ENCODE data around the gene CFAP410.

The CFAP410 gene

DNA sequence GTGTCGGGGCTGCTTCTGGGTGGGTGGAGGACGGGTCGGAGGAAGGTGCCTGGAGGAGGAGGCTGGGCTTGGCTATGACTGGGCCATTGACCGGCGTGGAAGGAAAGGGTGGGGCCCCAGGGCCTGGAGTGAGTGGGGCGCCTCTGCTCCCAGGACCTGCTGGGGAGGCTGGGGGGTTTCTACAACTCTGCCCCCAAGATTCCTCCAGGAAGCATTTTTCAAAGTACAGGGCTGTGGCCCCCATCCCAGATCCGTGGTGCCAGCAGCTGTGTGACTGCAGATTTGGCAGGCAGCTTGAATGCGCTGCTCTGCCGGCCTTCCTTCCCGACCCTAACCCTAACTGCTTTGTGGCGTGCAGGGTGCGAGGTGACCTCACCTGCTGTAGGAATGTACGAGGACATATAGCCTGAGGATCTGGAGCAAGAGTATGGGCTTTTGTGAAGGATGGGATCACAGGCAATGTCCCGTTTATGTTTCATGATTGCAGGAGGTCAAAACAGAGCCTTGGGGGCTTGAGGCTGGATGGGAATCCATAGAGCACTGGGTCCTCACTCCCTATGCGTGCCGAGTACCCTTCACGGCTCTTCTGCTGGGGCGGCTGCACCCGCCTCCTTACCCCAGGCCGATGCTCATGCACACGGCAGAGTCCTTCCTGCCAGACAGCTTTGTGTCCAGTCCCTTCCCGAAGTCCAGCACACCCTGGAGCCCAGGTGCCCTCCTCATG, 38.9 kb upstream of the CFAP410 start:
- peaks cover 2% of the 10 kb centered on the region; the same call in 1 of the 2 replicates for H3K9me3 ChIP-seq (ENCODE audit: control insufficient read depth, insufficient read depth, low read length)
- H3K4me3 ChIP-seq (ENCODE audit: low read length), result no peak overlapping the region
- no peak overlapping the region for H3K27ac ChIP-seq (ENCODE audit: low read depth, low read length)
- no peak for TF ChIP-seq EZH2phosphoT487 (IDR thresholded peaks at IDR 0.05; ENCODE audit: borderline replicate concordance, low read length)
- TF ChIP-seq CTCF (IDR thresholded peaks at IDR 0.05; ENCODE audit: low read depth, low read length, poor library complexity, severe bottlenecking), result no peak
- no peaks in the 10 kb centered on the region for H3F3A ChIP-seq (ENCODE audit: control insufficient read depth, insufficient read depth)
- H3K27me3 ChIP-seq (ENCODE audit: control insufficient read depth, low read length), result no peaks in the 10 kb centered on the region
- no peaks in the 10 kb centered on the region for H3K79me2 ChIP-seq (ENCODE audit: control insufficient read depth, low read length)
- no peaks in the 10 kb centered on the region for H4K20me1 ChIP-seq (ENCODE audit: control insufficient read depth, insufficient read depth, low read depth, low read length)
- no peak overlapping the region for H3K4me2 ChIP-seq (ENCODE audit: low read length)
- H3K4me1 ChIP-seq (ENCODE audit: control insufficient read depth, low read length), result no peaks in the 10 kb centered on the region
- no peaks in the 10 kb centered on the region for H3K9me2 ChIP-seq (replicated peaks; ENCODE audit: control insufficient read depth, low read length)
- H3K36me3 ChIP-seq (ENCODE audit: control insufficient read depth, low read length), result no peaks in the 10 kb centered on the region

DNA sequence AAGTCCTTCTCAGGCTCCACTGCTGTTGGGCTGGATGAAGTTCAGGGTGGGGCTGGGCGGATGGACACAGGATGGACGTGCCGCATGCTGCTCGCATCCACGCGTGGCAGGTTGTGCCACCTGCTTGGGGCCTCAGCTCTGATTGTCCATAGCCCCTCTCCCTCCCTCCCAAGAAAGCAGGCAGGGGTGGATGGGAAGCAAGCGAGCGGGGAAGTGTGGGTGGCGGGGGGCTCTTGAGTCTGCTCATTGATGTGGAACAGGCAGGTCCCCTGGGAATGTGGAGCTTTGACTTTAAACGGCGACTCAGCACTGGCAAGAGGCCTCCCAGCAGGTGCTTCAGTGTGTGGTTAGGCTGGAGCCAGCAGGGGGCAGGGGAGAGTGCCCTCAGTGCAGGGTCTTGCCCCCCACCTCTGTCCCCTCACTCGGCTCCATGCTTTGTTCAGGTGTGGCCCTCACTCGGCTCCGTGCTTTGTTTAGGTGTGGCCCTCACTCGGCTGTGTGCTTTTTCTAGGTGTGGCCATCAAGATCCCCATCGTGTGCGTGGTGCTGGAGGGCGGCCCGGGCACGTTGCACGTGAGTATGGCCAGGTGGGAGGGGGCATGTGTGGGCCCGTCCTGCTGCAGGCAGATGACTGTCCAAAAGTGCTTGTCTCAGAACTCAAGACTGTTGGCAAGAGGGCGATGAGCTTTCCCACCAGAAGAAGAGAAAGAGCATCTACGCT, 38.2 kb upstream of the CFAP410 start:
- no peaks in the 10 kb centered on the region for H4K20me1 ChIP-seq (ENCODE audit: control insufficient read depth, insufficient read depth, low read depth, low read length)
- H3K36me3 ChIP-seq (ENCODE audit: control insufficient read depth, low read length), result no peaks in the 10 kb centered on the region
- peaks cover 2% of the 10 kb centered on the region; the same call in 1 of the 2 replicates for H3K9me3 ChIP-seq (ENCODE audit: control insufficient read depth, insufficient read depth, low read length)
- H3K4me1 ChIP-seq (ENCODE audit: control insufficient read depth, low read length), result no peaks in the 10 kb centered on the region
- H3F3A ChIP-seq (ENCODE audit: control insufficient read depth, insufficient read depth), result no peaks in the 10 kb centered on the region
- H3K27ac ChIP-seq (ENCODE audit: low read depth, low read length), result no peak overlapping the region
- no peak overlapping the region for H3K4me3 ChIP-seq (ENCODE audit: low read length)
- no peak overlapping the region for H3K4me2 ChIP-seq (ENCODE audit: low read length)
- H3K27me3 ChIP-seq (ENCODE audit: control insufficient read depth, low read length), result no peaks in the 10 kb centered on the region
- no peaks in the 10 kb centered on the region for H3K79me2 ChIP-seq (ENCODE audit: control insufficient read depth, low read length)
- TF ChIP-seq CTCF (IDR thresholded peaks at IDR 0.05; ENCODE audit: low read depth, low read length, poor library complexity, severe bottlenecking) (peak; percentile 28), EZH2phosphoT487 (IDR thresholded peaks at IDR 0.05; ENCODE audit: borderline replicate concordance, low read length) (no peak)
- no peaks in the 10 kb centered on the region for H3K9me2 ChIP-seq (replicated peaks; ENCODE audit: control insufficient read depth, low read length)

DNA sequence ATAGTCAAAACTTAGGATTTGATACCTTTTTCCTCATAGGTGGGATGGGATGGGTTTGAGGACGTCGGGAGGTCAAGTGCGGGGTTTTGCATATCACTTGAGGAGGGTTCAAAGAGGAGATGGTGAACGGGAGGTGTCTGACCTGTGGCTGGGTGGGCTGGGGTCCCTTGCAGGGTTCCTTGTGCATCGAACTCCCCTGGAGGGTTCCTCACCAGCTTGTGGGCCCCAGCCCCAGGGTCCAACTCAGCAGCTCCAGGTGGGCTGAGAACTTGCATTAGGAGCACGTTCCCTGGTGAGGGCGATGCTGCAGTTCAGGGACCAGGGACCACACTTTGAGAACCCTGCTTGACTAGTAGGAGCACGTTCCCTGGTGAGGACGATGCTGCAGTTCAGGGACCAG, 37.4 kb upstream of the CFAP410 start:
- no peaks in the 10 kb centered on the region for H4K20me1 ChIP-seq (ENCODE audit: control insufficient read depth, insufficient read depth, low read depth, low read length)
- H3K27ac ChIP-seq (ENCODE audit: low read depth, low read length), result no peak overlapping the region
- no peaks in the 10 kb centered on the region for H3K27me3 ChIP-seq (ENCODE audit: control insufficient read depth, low read length)
- H3F3A ChIP-seq (ENCODE audit: control insufficient read depth, insufficient read depth), result no peaks in the 10 kb centered on the region
- H3K4me3 ChIP-seq (ENCODE audit: low read length), result no peak overlapping the region
- H3K4me1 ChIP-seq (ENCODE audit: control insufficient read depth, low read length), result no peaks in the 10 kb centered on the region
- no peak for TF ChIP-seq EZH2phosphoT487 (IDR thresholded peaks at IDR 0.05; ENCODE audit: borderline replicate concordance, low read length)
- TF ChIP-seq CTCF (IDR thresholded peaks at IDR 0.05; ENCODE audit: low read depth, low read length, poor library complexity, severe bottlenecking), result no peak
- no peaks in the 10 kb centered on the region for H3K79me2 ChIP-seq (ENCODE audit: control insufficient read depth, low read length)
- H3K4me2 ChIP-seq (ENCODE audit: low read length), result no peak overlapping the region
- H3K36me3 ChIP-seq (ENCODE audit: control insufficient read depth, low read length), result no peaks in the 10 kb centered on the region
- peaks cover 2% of the 10 kb centered on the region; the same call in 1 of the 2 replicates for H3K9me3 ChIP-seq (ENCODE audit: control insufficient read depth, insufficient read depth, low read length)
- no peaks in the 10 kb centered on the region for H3K9me2 ChIP-seq (replicated peaks; ENCODE audit: control insufficient read depth, low read length)
